Suprapubic skin (tissue), 4 donors: ENCODE data around the gene TBC1D8.

ENCODE experiments used
- CTCF ChIP-seq, 2 donors: fragments of 200-600 bp in 1 of 2; fragments of 450-650 bp in 1 of 2; sonication (generic) in 1 of 2; IDR thresholded peaks; one replicate each; pipeline ENCODE4 v1.5.1; 2016 to 2019; ENCODE audit warnings: antibody characterized with exemption in 2 of 2, mild to moderate bottlenecking in 1 of 2, moderate library complexity in 1 of 2
- EP300 ChIP-seq: sonication (generic); formaldehyde crosslinking; IDR thresholded peaks from one replicate; pipeline ENCODE4 v1.6.1; 2017; ENCODE audit warnings: antibody characterized with exemption
- POLR2AphosphoS5 ChIP-seq, 3 donors: sonication (generic); formaldehyde crosslinking; IDR thresholded peaks; one replicate each; pipeline ENCODE4 v1.6.1; 2017; ENCODE audit warnings: antibody characterized with exemption in 3 of 3

GRCh38 chr2:101105654-101106053, 45.5 kb downstream of the TBC1D8 start:
- TF ChIP-seq CTCF (IDR thresholded peaks at IDR 0.05), result no peak
- TF ChIP-seq EP300, result no peak
- TF ChIP-seq POLR2AphosphoS5 (IDR thresholded peaks at IDR 0.05), result no peak
